ENCODE measurements around the gene OSBPL5. TPM values are rescaled to one million over a fixed set of nuclear protein-coding genes. Genes with fewer than 3 reads are reported as not detected.

The OSBPL5 gene
- total and polyA plus RNA-seq, 9 of the 15 experiments (the other 6 are each of a cell fraction or from before 2014, with no cell fraction given): 0.06 to 14.8 (median 3.2) TPM

- TF ChIP-seq KLF16 (IDR thresholded peaks at IDR 0.05): no peak
- 0 out of 2 replicates have a peak, but pooled peaks have one; percentile 23 for TF ChIP-seq RAD51 (IDR thresholded peaks at IDR 0.05; ENCODE audit: borderline replicate concordance, low read depth)
- TF ChIP-seq ZNF408 (CRISPR knock-in tag; IDR thresholded peaks at IDR 0.05; ENCODE audit: low read depth): no peak
- no peak for TF ChIP-seq FOXK1 (CRISPR knock-in tag; IDR thresholded peaks at IDR 0.05; ENCODE audit: borderline replicate concordance)
- TF ChIP-seq KDM1A (IDR thresholded peaks at IDR 0.05): peak in 1 of 2 experiments; percentile 32; a peak in 1 of 4 replicates
- TF ChIP-seq GMEB1 (CRISPR knock-in tag; IDR thresholded peaks at IDR 0.05): no peak
- no peak for TF ChIP-seq HNRNPH1 (optimal IDR thresholded peaks at IDR 0.05; ENCODE audit: low read depth, low read length)
- no peak for TF ChIP-seq VEZF1 (CRISPR knock-in tag; IDR thresholded peaks at IDR 0.05)
Measured at GRCh38 chr11:3111919-3112690, 53.0 kb downstream of the OSBPL5 start (continued).
